ENCODE measurements around the gene PGP.

The PGP gene

GRCh38 chr16:2166263-2167067 is 48.2 kb downstream of the PGP start:
- no peak for DNase-seq

GRCh38 chr16:2165861-2166260 is 48.8 kb downstream of the PGP start:
- DNase-seq: no peak

- no peak for DNase-seq
Measured at GRCh38 chr16:2163211-2163881, 51.3 kb downstream of the PGP start.

- no peak for DNase-seq
Measured at GRCh38 chr16:2162676-2163118, 51.9 kb downstream of the PGP start.

GRCh38 chr16:2161911-2162310 is 52.7 kb downstream of the PGP start:
- DNase-seq: no peak
